Right ventricle myocardium superior (tissue), 1 donor: Measurements from ENCODE around the gene KANK4. TPM values are rescaled to one million over a fixed set of nuclear protein-coding genes. Genes with fewer than 3 reads are reported as not detected.
A peak's percentile ranks its signal among the peaks of the same experiment; 100 is the strongest.

ENCODE experiments used
- ATAC-seq: fragments of 200-7000 bp; cut with Tn5 transposase; one replicate; pipeline ENCODE4 v1.9.1; 2020; ENCODE audit warnings: mild to moderate bottlenecking; ENCODE audit not compliant: poor library complexity
- DNase-seq: peaks from one replicate; pipeline ENCODE4 v3.0.0-alpha.2; 2020
- intact Hi-C: fragments of 100-400 bp; cut with DNase I; formaldehyde crosslinking; loops from one replicate; pipeline ENCODE4 v1.11.2; 2022
- total RNA-seq: library from RNA; stranded (reverse); fragmentation: NEBNext Ultra II Directional; extraction: Animal tissue kit (Norgen Biotek cat#: 25700); gene quantifications from one replicate; pipeline ENCODE4 v1.2.1, GENCODE V29; 2021
- donor health status: DM: no; HTN: yes; CAD: no; lungs with severe emphysema.

Gene KANK4
- total RNA-seq, 1 donor from 2014 or later, result 0.38 TPM

- ATAC-seq (no peak), DNase-seq (no peak)
- intact Hi-C loops, result no loop called here
Observed at GRCh38 chr1:62341089-62341488, 21.9 kb upstream of the KANK4 start.

GRCh38 chr1:62337706-62338631, 18.7 kb upstream of the KANK4 start:
- ATAC-seq, result peak; percentile 45
- DNase-seq, result peak; percentile 48
- intact Hi-C loops, result no loop called here

GRCh38 chr1:62336995-62337705, 17.9 kb upstream of the KANK4 start:
- ATAC-seq (peak; percentile 56), DNase-seq (no peak)
- intact Hi-C loops, result no loop called here

GRCh38 chr1:62336638-62336994, 17.4 kb upstream of the KANK4 start:
- intact Hi-C loops, result no loop called here
- ATAC-seq (peak; percentile 29), DNase-seq (no peak)

- intact Hi-C loops, result no loop called here
- DNase-seq (no peak), ATAC-seq (no peak)
Observed at GRCh38 chr1:62335656-62336055, 16.4 kb upstream of the KANK4 start.

- DNase-seq (no peak), ATAC-seq (no peak)
- intact Hi-C loops, result no loop called here
Observed at GRCh38 chr1:62334434-62334985, 15.3 kb upstream of the KANK4 start.

GRCh38 chr1:62333441-62333840, 14.2 kb upstream of the KANK4 start:
- DNase-seq, result no peak
- intact Hi-C loops, result no loop called here
- ATAC-seq, result no peak

GRCh38 chr1:62327360-62328055, 8.3 kb upstream of the KANK4 start:
- DNase-seq (no peak), ATAC-seq (no peak)

GRCh38 chr1:62325681-62326080, 6.4 kb upstream of the KANK4 start:
- intact Hi-C loops, result no loop called here
- ATAC-seq, result no peak
- no peak for DNase-seq

More at GRCh38 chr1:62327360-62328055, 8.3 kb upstream of the KANK4 start:
- intact Hi-C loops, result no loop called here

- DNase-seq, result peak; percentile 55
- peak; percentile 64 for ATAC-seq
- intact Hi-C loops, result no loop called here
Observed at GRCh38 chr1:62325081-62325480, 5.8 kb upstream of the KANK4 start.

- ATAC-seq, result no peak
- intact Hi-C loops, result no loop called here
- no peak for DNase-seq
Observed at GRCh38 chr1:62321446-62321845, 2.2 kb upstream of the KANK4 start.

- DNase-seq (no peak), ATAC-seq (peak; percentile 65)
- intact Hi-C loops, result no loop called here
Observed at GRCh38 chr1:62318320-62318755, 896 bp downstream of the KANK4 start.

GRCh38 chr1:62317021-62317768, 2.0 kb downstream of the KANK4 start:
- DNase-seq (no peak), ATAC-seq (no peak)
- intact Hi-C loops, result no loop called here

- DNase-seq (no peak), ATAC-seq (no peak)
- intact Hi-C loops, result no loop called here
Observed at GRCh38 chr1:62316135-62316534, 3.1 kb downstream of the KANK4 start.

- intact Hi-C loops, result no loop called here
- ATAC-seq (no peak), DNase-seq (no peak)
Observed at GRCh38 chr1:62315387-62315786, 3.8 kb downstream of the KANK4 start.

- no peak for ATAC-seq
- intact Hi-C loops, result no loop called here
- DNase-seq, result no peak
Observed at GRCh38 chr1:62314454-62315350, 4.5 kb downstream of the KANK4 start.

GRCh38 chr1:62312698-62313097, 6.5 kb downstream of the KANK4 start:
- no peak for DNase-seq
- intact Hi-C loops, result no loop called here
- no peak for ATAC-seq
